K562 (cell line): ENCODE results near the gene DPP9. TPM values are rescaled to one million over a fixed set of nuclear protein-coding genes. Genes with fewer than 3 reads are reported as not detected.
A peak's percentile ranks its signal among the peaks of the same experiment; 100 is the strongest.

Experiments
- ATAC-seq: fragments of 200-7000 bp; cut with Tn5 transposase; 3 replicates; pipeline ENCODE4 v1.9.1; 2020; ENCODE audit warnings: moderate library complexity
- BruUV-seq: library from RNA; stranded (reverse); fragments of 400-500 nt; replicated peaks from 2 replicates; lab custom pipeline; 2021; lab: Mats Ljungman, UMichigan
- CTCF ChIA-PET: fragments of 300-600 bp; formaldehyde crosslinking; extraction: SDS; loops from one replicate; lab custom pipeline; 2021; ENCODE audit warnings: low intra/inter-chr PET ratio; lab: Yijun Ruan, JAX
- POLR2A ChIA-PET: fragments of 300-600, 350-650 bp; sonication (Branson Sonifier 250); formaldehyde crosslinking; extraction: SDS; loops from one replicate; lab custom pipeline; 2021; ENCODE audit warnings: antibody characterized with exemption, inconsistent platforms; lab: Yijun Ruan, JAX
- DNase-seq, 4 experiments: peaks; one replicate each; pipeline versions ENCODE4 v3.0.0 to v3.0.0-alpha.2; 2011 to 2018; ENCODE audit warnings: low spot score in 3 of 4, mixed read lengths in 3 of 4; ENCODE audit errors: extremely low read depth in 1 of 4
- FAIRE-seq: peaks from 2 replicates; lab custom pipeline; 2011; peaks lifted over from hg19 to GRCh38; lab: Jason Lieb, UNC
- H2AFZ ChIP-seq: 2 replicates; pipeline ENCODE4 v1.6.0; 2011; ENCODE audit warnings: low read depth, low read length, control low read depth, inconsistent platforms
- H3K27ac ChIP-seq: fragments of 200-600 bp; 3 replicates; pipeline ENCODE4 v1.8.0; 2011; ENCODE audit warnings: low read depth, mild to moderate bottlenecking, control low read depth, inconsistent platforms, low read length, moderate library complexity, mixed read lengths; ENCODE audit errors: extremely low read depth
- H3K27me3 ChIP-seq, 2 experiments: fragments of 300-600 bp in 1 of 2; 2 replicates in 1 of 2; 3 replicates in 1 of 2; pipeline versions ENCODE4 v1.6.0 to v1.8.0; 2011; ENCODE audit warnings: inconsistent platforms in 2 of 2, low read length in 2 of 2, mild to moderate bottlenecking in 1 of 2, mixed read lengths in 1 of 2, moderate library complexity in 1 of 2; ENCODE audit not compliant: control insufficient read depth in 2 of 2, insufficient read depth in 2 of 2
- H3K36me3 ChIP-seq: fragments of 300-600 bp; 3 replicates; pipeline ENCODE4 v1.8.0; 2011; ENCODE audit warnings: mild to moderate bottlenecking, low read length, inconsistent platforms; ENCODE audit not compliant: control insufficient read depth, insufficient read depth
- H3K4me1 ChIP-seq, 2 experiments: fragments of 200-600 bp in 1 of 2; replicated peaks in 1 of 2; 2 replicates in 1 of 2; 3 replicates in 1 of 2; pipeline versions ENCODE4 v1.5.1 to v1.8.0; 2011; ENCODE audit warnings: inconsistent platforms in 2 of 2, low read length in 2 of 2, mild to moderate bottlenecking in 1 of 2, mixed read lengths in 1 of 2, moderate library complexity in 1 of 2; ENCODE audit not compliant: control insufficient read depth in 2 of 2, insufficient read depth in 2 of 2
- H3K4me2 ChIP-seq: 2 replicates; pipeline ENCODE4 v1.6.1; 2011; ENCODE audit warnings: low read length, control low read depth, inconsistent platforms, mixed read lengths; ENCODE audit not compliant: insufficient read depth
- H3K4me3 ChIP-seq: fragments of 200-600 bp; sonication (generic), shearing (Covaris generic); 2 replicates; pipeline ENCODE4 v1.5.1; 2016; ENCODE audit warnings: control low read depth, inconsistent platforms
- H3K79me2 ChIP-seq: fragments of 200-600 bp; 3 replicates; pipeline ENCODE4 v1.8.0; 2011; ENCODE audit warnings: low read length, inconsistent platforms; ENCODE audit not compliant: control insufficient read depth, insufficient read depth
- H3K9ac ChIP-seq, 2 experiments: 2 replicates each; pipeline versions ENCODE4 v1.6.0 to v1.6.1; 2011; ENCODE audit warnings: low read depth in 2 of 2, low read length in 2 of 2, control low read depth in 1 of 2, inconsistent platforms in 1 of 2, mild to moderate bottlenecking in 1 of 2, mixed read lengths in 1 of 2; ENCODE audit not compliant: insufficient read depth in 1 of 2
- H3K9me1 ChIP-seq: one replicate; pipeline ENCODE4 v1.6.0; 2011; ENCODE audit warnings: inconsistent platforms, mild to moderate bottlenecking, low read length, moderate library complexity; ENCODE audit not compliant: control insufficient read depth, insufficient read depth
- H3K9me3 ChIP-seq: replicated peaks from 2 replicates; pipeline ENCODE4 v1.5.1; 2011; ENCODE audit warnings: low read depth, low read length, inconsistent platforms; ENCODE audit not compliant: control insufficient read depth, insufficient read depth
- H4K20me1 ChIP-seq: replicated peaks from 2 replicates; pipeline ENCODE4 v1.6.1; 2011; ENCODE audit warnings: low read length, inconsistent platforms, mixed read lengths; ENCODE audit not compliant: control insufficient read depth, insufficient read depth
- CHCHD3 ChIP-seq: fragments of 250-450 bp; sonication (Bioruptor Pico); IDR thresholded peaks from 2 replicates; pipeline ENCODE4 v2.1.2; 2022; ENCODE audit warnings: mild to moderate bottlenecking
- HLTF ChIP-seq: fragments of 450-650 bp; IDR thresholded peaks from 2 replicates; pipeline ENCODE4 v1.6.1; 2016
- MYNN ChIP-seq, 2 experiments: sonication (generic); formaldehyde crosslinking in 1 of 2; IDR thresholded peaks; 2 replicates each; pipeline versions ENCODE4 v1.5.0 to v1.6.1; 2016 to 2020; ENCODE audit warnings: antibody characterized with exemption in 1 of 2, missing genetic modification reagents in 1 of 2
- POLR2A ChIP-seq: fragments of 450-650 bp; conservative IDR thresholded peaks from 2 replicates; pipeline ENCODE4 v1.6.1; 2016
- POLR2B ChIP-seq: fragments of 450-650 bp; IDR thresholded peaks from 2 replicates; pipeline ENCODE4 v1.6.1; 2018; ENCODE audit warnings: low read depth; ENCODE audit not compliant: partially characterized antibody
- POLR2G ChIP-seq: fragments of 200-400 bp; formaldehyde crosslinking; IDR thresholded peaks from 2 replicates; pipeline ENCODE4 v1.6.1; 2017; ENCODE audit warnings: low read depth, mild to moderate bottlenecking, antibody characterized with exemption, low read length, moderate library complexity
- RBFOX2 ChIP-seq: fragments of 200-400 bp; formaldehyde crosslinking; IDR thresholded peaks from 2 replicates; pipeline ENCODE4 v1.6.1; 2017; ENCODE audit warnings: low read depth, mild to moderate bottlenecking, low read length, moderate library complexity
- SUPT5H ChIP-seq: fragments of 450-650 bp; IDR thresholded peaks from 2 replicates; pipeline ENCODE4 v1.6.1; 2016
- WGBS: fragments of 100-300 bp; shearing (Covaris generic); methylation state at CpG from one replicate; pipeline ENCODE4 v1.1.6; 2016; ENCODE audit warnings: low coverage, mixed read lengths; ENCODE audit not compliant: insufficient coverage; ENCODE audit errors: missing lambda C conversion rate; 5-methylcytosine and 5-hydroxymethylcytosine counted together
- in situ Hi-C: fragments of 300-500 bp; cut with MboI; formaldehyde crosslinking; loops from 4 replicates; pipeline ENCODE4 v1.15.0; 2018; ENCODE audit warnings: inconsistent platforms, mixed read lengths
- intact Hi-C: fragments of 100-400 bp; cut with micrococcal nuclease; formaldehyde crosslinking; loops from 2 replicates; pipeline ENCODE4 v1.14.2; 2022
- polyA plus RNA-seq, 8 experiments: library from polyadenylated mRNA; depleted of rRNA in 4 of 8; stranded (reverse) in 5 of 8; unstranded in 3 of 8; fragments of >200 nt; fragmentation: Nextera tagmentation in 2 of 8; fragmentation: Illumina TruSeq in 1 of 8; extraction: Ambion mirVana in 2 of 8; extraction: Trizol in 1 of 8; gene quantifications; 2 replicates each; pipeline versions ENCODE4 v1.2.1 to v1.2.3, GENCODE V29; 2011 to 2014; ENCODE audit warnings: inconsistent platforms in 1 of 8, missing spikeins in 1 of 8
- total RNA-seq, 7 experiments: library from RNA; depleted of rRNA in 6 of 7; stranded (reverse); fragments of >200 nt in 6 of 7; fragmentation: Illumina TruSeq in 2 of 7; extraction: Trizol in 2 of 7; gene quantifications; 2 replicates each; pipeline versions ENCODE4 v1.2.1 to v1.2.3, GENCODE V29; 2011 to 2021; ENCODE audit warnings: low replicate concordance in 1 of 7
- TF ChIP-seq, protein P1 (sequence below): sonication (generic); formaldehyde crosslinking; IDR thresholded peaks from 2 replicates; pipeline ENCODE4 v1.8.0; 2022; ENCODE audit warnings: missing genetic modification reagents, mild to moderate bottlenecking, borderline replicate concordance

The DPP9 gene
- total and polyA plus RNA-seq, 9 of the 15 experiments (the other 6 are each of a cell fraction or from before 2014, with no cell fraction given) = 0.90 to 66.7 (median 24.5) TPM

DNA sequence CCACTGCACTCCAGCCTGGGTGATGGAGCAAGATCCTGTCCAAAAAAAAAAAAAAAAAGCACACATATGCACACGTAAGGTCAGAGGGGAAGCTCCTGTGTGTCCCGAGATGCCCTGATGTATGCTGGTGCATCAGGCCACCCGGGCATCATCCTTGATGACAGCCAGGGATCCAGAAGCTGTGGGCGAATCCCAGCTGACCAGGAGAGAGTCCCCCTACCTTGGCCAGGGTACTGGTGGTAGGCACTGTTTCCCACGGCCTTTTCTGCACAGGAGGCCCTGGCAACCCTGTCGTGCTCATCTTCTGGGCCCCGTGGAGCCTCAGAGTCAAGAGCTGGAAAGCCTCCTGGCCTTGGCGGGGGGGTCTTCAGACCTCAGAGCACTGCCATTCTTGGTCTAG lies 67.5 kb downstream of the DPP9 start:
- Histone ChIP-seq H3K27me3 (no peaks in the 10 kb centered on the region), H3K9ac (peak overlapping the region in 1 of 2 experiments; percentile 35; a peak in 2 of 4 replicates), H3K9me1 (peaks cover 5% of the 10 kb centered on the region), H3K4me2 (no peak overlapping the region), H3K27ac (no peak overlapping the region), H2AFZ (no peak overlapping the region), H3K79me2 (no peaks in the 10 kb centered on the region), H3K4me3 (no peak overlapping the region), H4K20me1 (peaks cover under 1% of the 10 kb centered on the region; the same call in 1 of the 2 replicates), H3K4me1 (peaks cover 11 to 19% of the 10 kb centered on the region in 2 experiments; a peak in 3 of 5 replicates), H3K36me3 (peaks cover 72% of the 10 kb centered on the region), H3K9me3 (no peaks in the 10 kb centered on the region)
- no peak for ATAC-seq
- WGBS = 81% methylated on average over 7 of the region's 8 CpGs
- TF ChIP-seq RBFOX2 (peak; percentile 45; the same call in 1 of the 2 replicates), MYNN (IDR thresholded peaks at IDR 0.05) (0 out of 2 replicates have a peak, but pooled peaks have one; percentile 25), MYNN (CRISPR knock-in tag; IDR thresholded peaks at IDR 0.05) (no peak), POLR2G (0 out of 2 replicates have a peak, but pooled peaks have one; percentile 68), CHCHD3 (no peak), POLR2B (peak; percentile 39), POLR2A (peak; percentile 59; the same call in 1 of the 2 replicates), SUPT5H (0 out of 2 replicates have a peak, but pooled peaks have one; percentile 68), HLTF (no peak)
- TF ChIP-seq, protein P1, sequence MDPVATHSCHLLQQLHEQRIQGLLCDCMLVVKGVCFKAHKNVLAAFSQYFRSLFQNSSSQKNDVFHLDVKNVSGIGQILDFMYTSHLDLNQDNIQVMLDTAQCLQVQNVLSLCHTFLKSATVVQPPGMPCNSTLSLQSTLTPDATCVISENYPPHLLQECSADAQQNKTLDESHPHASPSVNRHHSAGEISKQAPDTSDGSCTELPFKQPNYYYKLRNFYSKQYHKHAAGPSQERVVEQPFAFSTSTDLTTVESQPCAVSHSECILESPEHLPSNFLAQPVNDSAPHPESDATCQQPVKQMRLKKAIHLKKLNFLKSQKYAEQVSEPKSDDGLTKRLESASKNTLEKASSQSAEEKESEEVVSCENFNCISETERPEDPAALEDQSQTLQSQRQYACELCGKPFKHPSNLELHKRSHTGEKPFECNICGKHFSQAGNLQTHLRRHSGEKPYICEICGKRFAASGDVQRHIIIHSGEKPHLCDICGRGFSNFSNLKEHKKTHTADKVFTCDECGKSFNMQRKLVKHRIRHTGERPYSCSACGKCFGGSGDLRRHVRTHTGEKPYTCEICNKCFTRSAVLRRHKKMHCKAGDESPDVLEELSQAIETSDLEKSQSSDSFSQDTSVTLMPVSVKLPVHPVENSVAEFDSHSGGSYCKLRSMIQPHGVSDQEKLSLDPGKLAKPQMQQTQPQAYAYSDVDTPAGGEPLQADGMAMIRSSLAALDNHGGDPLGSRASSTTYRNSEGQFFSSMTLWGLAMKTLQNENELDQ = no peak
- in situ Hi-C loops = no loop called here
- intact Hi-C loops = no loop called here
- DNase-seq = no peak
- no TSS peak for BruUV-seq
- ChIA-PET POLR2A (interaction anchor here (0.7 to 2.1 kb wide), 6 partner anchors 10 to 24 kb away, joined by 3 to 5 read pairs (median 4); partner anchors contain the start of gene MYDGF), CTCF (no interaction called here)
- no peak for FAIRE-seq
